ENCODE measurements around the gene TENT4A.

- TF ChIP-seq CTCF (IDR thresholded peaks at IDR 0.05) = no peak
- no peak for TF ChIP-seq POLR2A (IDR thresholded peaks at IDR 0.05)
- no peak for TF ChIP-seq EP300 (IDR thresholded peaks at IDR 0.05)
These were observed 91.7 kb downstream of the TENT4A start for GRCh38 chr5:6804766-6805501.

All from upper lobe of left lung (tissue), 4 donors.